HUDEP-2 (cell line): Measurements from ENCODE around the gene OVCA2.

Experiments
- DNase-seq, 76 experiments: peaks; one replicate each; lab custom pipeline; 2025; ENCODE audit not compliant: unreplicated experiment in 76 of 76; lab: John Stamatoyannopoulos, UW

The OVCA2 gene

DNA sequence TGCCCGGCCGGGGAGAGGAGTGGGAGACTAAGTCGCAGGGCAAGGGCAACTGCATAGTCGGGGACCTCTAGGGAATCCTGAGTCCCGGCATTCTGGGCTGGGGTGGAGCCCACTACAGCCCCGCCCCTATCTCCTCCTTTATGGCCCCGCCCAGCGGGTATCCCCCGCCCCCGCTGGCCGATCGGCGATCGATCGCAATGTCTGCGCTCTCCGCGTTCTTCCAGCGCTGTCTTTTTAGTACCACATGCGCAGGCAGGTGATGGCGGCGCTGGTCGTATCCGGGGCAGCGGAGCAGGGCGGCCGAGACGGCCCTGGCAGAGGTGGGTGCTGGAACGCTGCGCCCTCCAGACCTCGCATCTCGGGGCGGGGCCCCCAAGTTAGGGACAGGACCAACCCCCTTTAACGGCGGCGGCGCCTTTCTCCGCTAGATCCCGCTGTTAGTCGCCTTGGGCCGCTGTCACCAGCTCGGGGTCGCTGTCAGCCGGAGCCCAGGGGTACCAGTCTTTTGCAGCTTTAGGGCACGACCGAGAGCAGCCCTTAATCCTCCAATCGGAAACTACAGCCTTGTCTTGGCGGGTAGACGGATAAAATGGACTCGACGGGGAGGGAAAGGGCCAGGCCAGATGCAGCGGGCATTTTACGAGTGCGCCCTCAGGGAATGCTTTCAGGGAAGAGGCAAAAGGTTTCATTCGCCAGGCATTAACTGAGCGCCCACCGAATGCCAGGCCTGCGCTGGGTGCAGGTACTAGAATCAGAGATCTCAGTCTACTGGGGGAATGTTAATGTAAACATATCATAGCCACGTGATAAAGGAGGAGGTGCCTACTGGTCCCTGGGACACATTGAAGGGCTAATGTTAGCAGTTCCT lies 11.7 kb upstream of the OVCA2 start, which contains the start of gene DPH1:
Gene DPH1, plus strand, starts transcription at position 243 of the 868 bp plus-strand sequence. Its CDS starts 17 bp downstream, at position 260.
- DNase-seq, result peak in 74 of 76 experiments; percentile 38 to 92 (median 81)

DNA sequence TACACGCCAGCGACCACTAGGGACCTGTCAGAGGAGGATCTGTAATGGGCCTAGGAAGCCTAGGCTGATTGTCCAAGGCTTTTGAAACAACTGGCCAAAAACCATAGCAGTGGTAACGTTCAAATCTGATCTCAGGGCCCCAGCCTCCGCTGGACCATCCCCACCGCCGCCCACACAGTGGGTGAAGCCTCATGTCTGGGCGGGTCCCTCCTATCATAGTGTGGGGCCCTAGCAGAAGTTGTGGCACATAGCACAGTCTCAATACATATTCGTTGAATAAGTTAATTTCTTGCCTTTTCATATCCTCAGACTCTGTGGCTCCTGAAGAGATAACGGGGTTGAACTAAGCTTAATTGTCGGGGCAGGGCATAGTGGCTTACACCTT lies 11.1 kb upstream of the OVCA2 start:
- DNase-seq, result peak in 73 of 76 experiments; percentile 41 to 93 (median 76)

DNA sequence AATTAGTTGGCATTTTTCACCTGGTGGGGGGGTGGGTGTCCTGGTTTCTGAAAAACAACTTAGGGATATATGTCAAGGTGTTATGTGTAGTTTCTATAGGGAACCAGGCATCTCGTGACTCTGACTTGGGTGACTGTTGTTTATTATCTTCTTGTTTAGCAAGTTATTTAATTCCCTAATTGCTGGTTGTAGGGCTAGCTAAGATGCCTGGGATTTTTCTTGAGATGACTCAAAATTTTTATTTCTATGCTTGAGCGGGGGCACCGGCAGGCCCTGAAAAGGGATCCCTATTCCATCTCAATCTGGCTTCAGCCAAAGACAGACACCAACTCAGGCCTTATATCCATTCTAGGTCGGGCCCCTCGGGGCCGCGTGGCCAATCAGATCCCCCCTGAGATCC lies 8.7 kb upstream of the OVCA2 start:
- no peak for DNase-seq

DNA sequence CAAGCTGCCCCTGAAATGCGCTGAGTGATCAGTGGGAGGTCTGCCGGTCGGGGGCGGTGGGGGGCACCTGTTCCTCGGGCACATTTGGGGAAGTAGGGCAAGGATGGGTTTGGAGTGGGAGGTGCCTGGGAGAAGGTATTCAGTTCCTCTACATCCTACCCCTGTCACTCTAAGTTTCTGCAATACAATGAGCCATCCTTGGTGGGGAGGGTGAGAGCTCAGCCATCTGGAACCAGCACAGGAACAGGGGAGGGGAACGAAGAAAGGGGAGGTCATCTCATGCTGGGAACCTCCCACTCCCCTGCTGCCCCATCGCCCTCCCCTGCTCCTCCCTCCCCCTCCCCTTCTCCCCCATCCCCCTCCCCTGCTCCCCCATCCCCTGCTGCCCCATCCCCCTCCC lies 7.7 kb upstream of the OVCA2 start:
- DNase-seq, result no peak

DNA sequence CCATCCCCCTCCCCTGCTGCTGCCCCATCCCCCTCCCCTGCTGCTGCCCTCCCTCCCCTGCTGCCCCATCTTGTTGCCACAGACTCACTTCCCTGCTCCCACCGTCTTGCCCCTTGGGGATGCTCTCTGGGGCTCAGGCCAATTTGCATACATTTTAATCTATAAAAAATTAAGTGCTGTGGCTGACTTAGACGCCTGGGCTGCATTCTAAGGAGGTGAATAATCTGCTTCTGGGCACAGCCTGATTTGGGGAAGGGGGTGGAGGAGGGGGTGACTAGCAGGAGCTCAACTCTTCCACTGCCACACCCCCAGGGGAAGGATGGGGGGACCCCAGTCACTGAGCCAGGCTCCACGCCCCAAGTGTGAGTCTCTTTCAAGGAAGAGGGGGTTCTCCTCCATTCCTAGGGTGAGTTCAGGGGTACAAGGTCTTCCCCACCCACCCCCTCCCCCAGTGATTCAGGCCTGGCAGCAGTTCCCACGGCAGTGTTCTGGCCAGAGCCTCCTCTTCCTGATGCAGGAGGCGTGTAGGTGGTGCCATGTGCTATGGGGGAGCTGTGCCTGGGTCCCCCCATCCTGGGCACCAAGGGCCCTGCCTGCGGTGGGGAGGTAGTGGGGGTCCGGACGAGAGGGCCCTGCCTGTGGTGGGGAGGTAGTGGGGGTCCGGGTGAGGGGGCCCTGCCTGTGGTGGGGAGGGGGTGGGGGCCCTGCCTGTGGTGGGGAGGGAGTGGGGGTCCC lies 6.8 kb upstream of the OVCA2 start:
- DNase-seq, result no peak

DNA sequence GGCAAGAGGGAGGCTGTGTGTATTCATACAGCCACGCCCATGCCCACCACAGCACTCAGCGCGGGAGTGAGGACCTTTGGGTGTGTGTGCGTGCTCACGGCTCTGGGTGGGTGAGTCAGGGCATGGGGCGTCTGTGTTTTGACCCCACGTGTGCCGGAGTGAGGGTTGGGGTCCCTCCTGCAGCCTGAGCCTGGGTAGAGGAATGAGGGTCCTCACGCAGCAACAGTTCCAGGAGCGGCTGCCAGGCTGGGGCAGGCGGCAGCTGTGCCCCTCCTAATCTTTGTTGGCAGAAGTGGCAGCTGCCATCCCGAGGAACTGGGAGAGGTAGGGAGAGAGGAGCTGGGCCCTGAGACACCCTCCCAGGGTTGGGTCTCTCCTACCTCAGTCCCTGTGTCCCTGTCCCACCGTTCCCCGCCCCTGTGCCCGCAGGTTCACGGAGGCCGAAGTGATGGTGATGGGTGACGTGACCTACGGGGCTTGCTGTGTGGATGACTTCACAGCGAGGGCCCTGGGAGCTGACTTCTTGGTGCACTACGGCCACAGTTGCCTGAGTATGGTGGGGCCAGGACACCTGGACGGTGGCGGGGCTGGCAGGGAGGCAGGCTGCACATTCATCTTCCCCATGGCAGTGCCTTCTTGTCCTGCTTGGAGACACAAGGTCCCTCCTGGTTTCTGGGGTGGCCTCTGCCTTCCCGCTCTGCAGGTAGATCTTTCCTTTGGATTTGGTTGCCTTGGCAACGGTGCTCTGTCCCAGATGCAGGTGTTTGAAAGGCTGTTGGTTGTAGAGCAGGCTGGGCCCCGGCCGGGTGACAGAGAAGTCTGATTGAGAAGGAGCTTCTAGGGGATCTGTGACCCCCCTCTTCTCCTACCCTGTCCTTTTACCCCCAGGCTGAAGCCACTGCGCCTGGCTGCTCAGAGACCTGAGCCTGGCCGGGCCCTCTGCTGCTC lies 6.0 kb upstream of the OVCA2 start:
- no peak for DNase-seq

DNA sequence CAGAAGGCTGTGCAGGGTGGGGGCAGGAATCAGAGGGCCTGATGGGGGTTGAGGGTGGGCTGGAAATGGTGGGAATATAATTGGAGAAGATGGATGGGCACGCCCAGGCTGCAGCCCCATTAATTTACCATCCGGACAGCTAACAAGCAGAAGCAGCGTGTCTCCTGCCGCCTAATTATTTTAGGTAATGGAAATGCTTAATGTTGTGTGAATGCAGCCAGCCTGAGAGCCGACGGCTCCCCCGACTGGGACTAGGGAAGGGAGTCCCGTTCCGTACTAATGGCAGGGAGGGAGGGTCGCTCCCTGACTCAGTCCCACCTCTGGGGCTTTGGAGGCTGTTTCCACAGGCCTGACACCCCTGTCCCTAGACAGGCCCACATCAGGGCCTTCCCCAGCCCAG lies 4.7 kb upstream of the OVCA2 start:
- DNase-seq, result no peak

DNA sequence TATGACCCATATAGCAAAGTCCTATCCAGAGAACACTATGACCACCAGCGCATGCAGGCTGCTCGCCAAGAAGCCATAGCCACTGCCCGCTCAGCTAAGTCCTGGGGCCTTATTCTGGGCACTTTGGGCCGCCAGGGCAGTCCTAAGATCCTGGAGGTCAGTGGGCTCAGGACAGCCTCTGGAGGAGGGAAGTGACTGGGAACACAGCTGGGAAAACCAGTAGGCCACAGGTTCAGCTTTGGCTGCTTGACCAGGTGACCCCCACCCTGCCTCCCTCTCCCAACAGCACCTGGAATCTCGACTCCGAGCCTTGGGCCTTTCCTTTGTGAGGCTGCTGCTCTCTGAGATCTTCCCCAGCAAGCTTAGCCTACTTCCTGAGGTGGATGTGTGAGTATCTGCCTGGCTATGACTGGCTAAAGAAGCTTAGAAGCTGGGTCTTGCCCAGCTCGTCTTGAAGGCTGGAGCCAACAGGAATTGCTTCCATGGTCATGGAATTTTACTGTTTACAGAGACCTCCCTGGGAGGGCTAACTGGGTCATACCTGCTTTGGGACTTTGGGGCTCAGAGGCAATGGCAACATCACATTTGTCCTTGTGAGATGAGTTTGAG lies 1.5 kb upstream of the OVCA2 start:
- DNase-seq, result no peak

DNA sequence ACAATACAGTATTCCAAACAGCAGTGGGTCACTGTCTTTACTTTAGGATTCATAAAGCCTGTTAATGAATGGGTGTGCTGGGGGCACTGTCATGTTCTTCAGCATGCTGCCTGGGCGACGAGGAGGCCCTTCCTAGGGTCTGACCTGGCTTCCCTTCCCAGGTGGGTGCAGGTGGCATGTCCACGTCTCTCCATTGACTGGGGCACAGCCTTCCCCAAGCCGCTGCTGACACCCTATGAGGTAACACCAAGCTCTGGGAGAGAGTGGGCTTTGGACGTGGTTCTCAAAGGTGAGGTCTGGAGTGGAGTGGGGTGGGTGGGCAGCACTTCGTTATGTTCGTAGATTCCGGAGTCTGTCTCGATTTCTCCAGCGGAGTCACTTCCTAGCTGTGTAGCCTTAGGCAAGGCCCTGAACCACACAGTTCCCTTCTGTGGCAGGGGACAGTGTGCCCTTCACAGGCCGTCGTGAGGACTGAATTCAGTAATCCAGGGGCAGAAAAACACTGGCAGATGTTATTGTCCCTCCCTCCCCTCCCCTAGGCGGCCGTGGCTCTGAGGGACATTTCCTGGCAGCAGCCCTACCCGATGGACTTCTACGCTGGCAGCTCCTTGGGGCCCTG lies 771 bp upstream of the OVCA2 start:
- DNase-seq, result peak in 1 of 76 experiments; percentile 53

DNA sequence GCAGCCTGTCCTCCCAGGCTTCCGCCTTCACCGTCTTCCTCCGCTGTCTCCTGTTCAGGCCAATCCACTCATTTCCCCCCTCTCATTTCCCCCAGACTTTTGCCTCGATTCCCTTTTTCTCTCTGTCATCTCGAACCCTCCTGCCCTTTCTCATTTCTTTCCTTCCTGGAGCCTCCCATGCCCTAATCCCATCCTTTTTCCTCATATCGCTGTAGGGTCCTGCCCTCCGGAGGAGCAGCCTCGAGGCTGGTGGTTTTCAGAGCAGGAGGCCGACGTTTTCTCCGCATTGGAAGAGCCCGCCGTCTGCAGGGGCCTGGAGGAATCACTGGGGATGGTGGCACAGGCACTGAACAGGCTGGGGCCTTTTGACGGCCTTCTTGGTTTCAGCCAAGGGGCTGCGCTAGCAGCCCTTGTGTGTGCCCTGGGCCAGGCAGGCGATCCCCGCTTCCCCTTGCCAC lies 597 bp downstream of the OVCA2 start:
- peak in 1 of 76 experiments; percentile 15 for DNase-seq

DNA sequence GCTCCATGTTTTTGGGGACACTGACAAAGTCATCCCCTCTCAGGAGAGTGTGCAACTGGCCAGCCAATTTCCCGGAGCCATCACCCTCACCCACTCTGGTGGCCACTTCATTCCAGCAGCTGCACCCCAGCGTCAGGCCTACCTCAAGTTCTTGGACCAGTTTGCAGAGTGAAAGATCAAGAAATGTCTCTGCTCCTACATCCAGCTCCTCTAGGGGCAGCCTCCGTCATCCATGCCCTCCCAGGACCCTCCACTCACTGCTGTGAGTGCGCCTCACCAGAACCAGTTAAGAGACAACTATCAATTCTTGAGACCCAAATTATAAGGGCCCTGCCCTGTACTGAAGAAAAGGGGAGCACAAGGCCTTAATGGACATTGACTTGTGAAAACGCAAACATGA lies 1.1 kb downstream of the OVCA2 start:
- DNase-seq, result no peak

DNA sequence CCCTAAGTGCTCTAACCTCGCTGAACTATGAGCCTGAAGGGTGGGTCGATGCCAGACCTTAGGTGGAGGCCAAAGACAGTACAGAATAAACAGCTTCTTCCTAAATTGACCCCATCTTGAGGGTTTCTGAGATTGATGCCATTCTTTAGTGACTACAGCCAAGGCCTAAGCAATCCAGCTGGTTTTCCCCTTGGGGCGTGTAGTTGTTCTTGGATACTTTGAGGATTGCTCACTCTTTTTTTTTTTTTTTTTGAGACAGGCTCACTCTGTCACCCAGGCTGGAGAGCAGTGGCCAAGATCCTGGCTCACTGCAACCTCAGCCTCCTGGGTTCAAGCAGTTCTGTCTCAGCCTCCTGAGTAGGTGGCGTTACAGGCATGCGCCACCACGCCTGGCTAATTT lies 2.0 kb downstream of the OVCA2 start:
- no peak for DNase-seq

DNA sequence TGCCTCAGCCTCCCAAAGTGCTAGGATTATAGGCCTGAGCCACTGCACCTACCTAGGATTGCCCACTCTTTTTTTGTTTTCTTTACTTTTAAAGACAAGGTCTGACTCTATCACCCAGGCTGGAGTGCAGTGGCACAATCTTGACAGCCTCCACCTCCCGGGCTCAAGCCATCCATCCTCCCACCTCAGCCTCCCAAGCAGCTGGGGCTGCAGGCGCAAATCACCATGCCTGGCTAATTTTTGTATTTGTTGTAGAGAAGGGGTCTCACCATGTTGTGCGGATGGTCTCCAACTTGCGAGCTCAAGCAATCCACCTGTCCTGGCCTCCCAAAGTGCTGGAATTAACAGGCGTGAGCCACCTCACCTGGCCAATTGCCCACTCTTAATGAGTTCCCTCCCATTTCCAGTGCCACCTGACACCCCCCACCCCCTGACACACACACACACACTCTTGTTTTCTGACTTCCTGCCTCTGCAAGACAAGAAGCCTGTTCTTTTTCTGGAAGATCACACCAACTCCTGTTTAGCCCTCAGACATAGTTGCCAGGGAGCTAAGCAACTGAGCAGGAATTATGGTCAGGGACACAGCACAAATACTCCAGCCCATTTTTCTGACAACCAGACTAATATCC lies 2.6 kb downstream of the OVCA2 start:
- no peak for DNase-seq

DNA sequence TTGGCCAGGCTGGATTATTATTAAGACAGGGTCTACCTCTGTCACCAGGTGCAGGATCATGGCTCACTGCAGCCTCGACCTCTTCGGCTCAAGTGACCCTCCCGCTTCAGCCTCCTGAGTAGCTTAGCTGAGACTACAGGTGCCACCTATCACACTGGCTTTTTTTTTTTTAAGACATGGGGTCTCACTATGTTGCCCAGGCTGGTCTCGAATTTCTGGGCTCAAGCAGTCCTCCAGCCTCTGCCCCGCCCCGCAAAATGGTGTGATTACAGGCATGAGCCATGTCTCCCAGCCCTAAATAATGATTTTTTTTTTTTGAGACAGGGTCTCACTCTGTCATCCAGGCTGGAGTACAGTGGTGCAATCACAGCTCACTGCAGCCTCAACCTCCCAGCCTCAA lies 5.8 kb downstream of the OVCA2 start:
- no peak for DNase-seq

DNA sequence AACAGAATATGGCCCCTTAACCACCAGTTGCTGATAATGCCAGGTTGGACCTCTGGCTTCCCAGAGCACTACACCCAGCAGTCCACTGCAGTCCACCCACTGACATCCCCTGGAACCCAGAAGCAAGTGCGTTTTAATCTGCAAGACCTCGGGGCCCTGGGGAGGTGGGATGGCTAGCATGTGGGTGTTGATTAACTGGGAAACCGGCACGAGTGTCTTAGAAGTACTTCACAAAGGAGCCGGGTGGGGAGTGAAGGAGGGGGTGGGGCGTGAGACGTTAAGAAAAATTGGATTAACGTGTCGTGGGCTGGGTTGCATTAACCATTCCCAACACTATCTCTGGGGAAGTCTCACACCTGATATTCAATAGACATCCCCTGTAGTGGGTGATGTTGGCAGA lies 7.0 kb downstream of the OVCA2 start:
- peak in 1 of 76 experiments; percentile 27 for DNase-seq

DNA sequence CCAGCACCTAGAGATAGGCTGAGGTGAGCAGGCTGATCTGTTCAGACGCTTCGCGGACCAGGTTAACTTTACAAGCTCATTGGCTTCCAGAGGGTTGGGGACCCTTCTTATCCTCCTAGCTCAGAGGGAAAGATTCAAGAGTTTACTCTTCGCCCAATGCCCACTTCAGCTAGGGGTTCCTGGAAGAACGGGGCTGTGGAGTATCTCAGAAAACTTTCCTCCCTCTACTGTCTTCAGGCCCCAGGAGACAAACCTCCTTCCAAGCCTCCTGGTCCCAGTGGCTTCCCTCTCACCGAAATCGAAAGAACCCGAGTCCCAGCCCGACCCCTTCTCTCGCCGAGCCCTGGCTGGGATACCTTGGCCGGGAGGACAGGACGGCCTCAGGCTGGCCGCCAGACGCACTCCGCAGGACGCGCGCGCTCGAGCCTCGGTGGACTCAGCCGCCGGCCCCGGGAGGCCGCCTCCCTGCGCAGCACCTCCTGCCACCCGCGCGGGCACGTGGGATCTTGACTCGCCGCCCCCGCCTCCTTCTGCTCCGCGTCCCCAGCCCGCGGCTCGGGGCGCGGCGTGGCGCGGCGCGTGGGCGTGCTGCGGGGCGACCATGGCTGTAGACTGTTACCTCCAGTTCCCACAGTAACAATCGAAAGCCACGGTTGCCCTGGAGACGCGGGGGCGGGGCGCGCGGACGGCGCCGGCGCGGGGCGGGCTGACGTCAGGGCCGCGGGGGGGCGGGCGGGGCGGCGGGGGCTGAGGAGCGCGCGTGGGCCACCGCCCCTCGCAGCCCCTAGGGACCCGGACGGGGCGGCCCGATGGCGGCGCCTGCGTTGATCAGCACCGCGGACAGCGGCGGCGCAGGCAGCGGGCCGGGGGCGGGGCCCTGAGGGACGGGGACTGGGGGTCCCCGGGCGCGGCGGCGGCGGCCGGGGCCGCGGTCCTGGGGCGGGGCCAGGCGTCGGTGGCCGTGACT lies 7.8 kb downstream of the OVCA2 start:
- peak in 71 of 76 experiments; percentile 30 to 90 (median 76) for DNase-seq

DNA sequence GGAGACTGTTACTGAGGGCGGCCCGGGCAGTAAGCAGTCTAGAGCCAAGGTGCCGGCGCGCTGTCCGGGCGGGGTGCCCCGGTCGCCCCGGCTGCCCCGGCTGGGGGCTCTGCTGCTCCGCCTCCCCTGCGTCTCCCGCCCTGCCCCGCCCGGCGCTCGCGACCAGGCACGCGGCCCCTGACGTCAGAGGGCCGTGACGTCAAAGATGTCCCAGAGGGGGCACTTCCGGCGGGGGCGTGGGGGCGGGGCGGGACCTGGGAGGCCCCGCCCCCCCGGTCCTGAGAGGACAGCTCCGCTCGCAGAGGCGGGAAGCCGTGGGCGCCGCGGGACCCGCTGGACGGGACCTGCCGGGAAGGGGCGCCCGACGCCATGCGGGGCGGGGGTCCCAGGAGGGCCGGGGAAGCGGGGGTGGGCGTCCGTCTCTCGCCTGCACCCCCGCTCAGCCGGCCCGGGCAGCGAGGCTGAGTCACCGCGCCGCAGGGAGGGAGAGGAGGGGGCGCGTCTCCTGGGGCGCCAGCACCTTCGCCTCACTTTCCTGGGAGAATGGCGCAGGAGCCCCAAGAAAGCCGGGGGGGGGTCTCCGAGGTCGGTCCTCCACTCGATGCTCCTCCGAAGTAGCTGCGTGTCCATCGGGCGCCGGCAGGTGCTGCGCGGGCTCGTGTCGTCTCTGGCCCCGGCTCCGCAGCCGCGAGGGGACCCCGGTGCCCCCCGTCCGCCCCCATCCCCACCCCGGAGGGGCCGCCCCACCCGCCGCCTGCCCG lies 8.7 kb downstream of the OVCA2 start:
- peak in 60 of 76 experiments; percentile 22 to 75 (median 58) for DNase-seq
